Right lung (tissue), 5 donors: ENCODE results near the gene PTTG1. TPM values are rescaled to one million over a fixed set of nuclear protein-coding genes. Genes with fewer than 3 reads are reported as not detected.

Experiments
- DNase-seq, 2 donors: peaks; one replicate each; pipeline ENCODE4 v3.0.0-alpha.2; 2013
- polyA plus RNA-seq, 5 donors: library from polyadenylated mRNA; unstranded; fragments of 120-200 nt; gene quantifications; one replicate each; pipeline versions ENCODE4 v1.2.1 to v1.2.3, GENCODE V29; 2013; ENCODE audit warnings: inconsistent platforms in 1 of 5, low replicate concordance in 1 of 5; ENCODE audit not compliant: insufficient read length in 5 of 5, insufficient read depth in 1 of 5

PTTG1 gene
- polyA plus RNA-seq, 5 donors, result 40.1 to 121 (median 69.5) TPM

DNA sequence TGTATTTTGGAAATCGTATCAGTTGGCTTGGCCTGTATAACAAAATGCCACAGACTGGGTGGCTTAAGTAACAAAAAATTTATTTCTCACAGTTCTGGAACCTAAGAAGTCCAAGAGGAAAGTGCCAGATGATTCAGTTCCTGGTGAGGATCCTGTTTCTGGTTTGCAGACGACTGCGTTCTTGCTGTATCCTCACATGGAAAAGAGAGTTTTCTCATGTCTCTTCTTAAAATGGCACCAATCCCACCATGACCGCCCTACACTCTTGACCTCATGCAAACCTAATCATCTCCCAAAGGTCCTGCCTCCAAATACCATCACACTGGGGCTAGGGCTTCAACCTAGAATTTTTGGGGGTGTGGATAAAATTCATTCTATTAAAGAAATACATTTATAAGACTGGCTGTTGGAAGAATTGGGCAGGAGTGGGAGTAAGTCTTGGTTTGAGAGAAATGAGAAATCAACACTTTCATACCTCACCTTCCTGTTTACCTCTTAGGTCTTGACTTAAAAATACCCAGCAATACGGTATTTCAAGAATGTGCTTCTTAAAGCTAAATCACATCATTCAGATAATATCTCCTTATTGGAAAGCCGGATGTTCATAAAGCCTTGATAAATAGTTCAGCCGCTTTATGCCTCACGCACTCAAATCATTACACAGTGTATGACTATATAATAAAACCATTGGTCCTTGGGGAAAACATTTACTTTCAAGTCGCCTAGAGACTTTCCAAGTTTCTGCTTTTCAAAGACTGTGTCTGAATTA is 28.7 kb downstream of the PTTG1 start:
- no peak for DNase-seq

DNA sequence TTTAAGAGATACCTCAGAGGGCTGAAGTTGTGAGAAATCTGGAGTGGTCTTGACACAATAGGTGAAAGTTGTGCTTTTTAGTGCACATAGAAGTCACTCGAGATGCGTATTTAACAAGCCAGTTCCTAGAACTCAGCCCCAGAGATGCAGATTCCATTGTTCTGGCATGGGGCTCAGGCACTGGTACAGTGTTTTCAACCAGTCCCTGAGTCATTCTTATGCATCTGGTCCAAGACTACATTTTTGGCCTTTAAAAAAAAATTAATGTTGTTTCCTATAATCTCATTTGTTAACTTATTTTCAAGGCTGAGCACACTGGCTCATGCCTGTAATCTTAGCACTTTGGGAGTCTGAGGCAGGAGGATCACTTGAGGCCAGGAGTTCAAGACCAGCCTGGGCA is 29.6 kb downstream of the PTTG1 start:
- no peak for DNase-seq

DNA sequence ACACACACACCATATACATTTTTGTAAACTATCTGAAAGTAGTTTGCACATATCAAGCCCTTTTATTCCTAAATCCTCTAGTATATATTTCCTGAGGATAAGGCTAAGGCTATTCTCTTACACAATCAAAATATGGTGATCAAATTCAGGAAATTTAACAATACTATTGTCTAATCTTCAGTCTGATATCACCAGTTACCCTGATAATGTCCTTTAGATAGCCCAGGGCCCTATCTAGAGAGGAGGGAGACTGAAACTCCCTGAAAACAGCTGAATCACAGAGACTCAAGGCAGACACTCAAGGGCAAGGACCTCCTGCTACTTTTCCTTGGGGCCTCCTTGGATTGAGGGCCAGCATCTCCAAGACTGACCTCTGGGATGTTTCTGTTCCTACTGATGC is 30.4 kb downstream of the PTTG1 start:
- DNase-seq, result no peak

DNA sequence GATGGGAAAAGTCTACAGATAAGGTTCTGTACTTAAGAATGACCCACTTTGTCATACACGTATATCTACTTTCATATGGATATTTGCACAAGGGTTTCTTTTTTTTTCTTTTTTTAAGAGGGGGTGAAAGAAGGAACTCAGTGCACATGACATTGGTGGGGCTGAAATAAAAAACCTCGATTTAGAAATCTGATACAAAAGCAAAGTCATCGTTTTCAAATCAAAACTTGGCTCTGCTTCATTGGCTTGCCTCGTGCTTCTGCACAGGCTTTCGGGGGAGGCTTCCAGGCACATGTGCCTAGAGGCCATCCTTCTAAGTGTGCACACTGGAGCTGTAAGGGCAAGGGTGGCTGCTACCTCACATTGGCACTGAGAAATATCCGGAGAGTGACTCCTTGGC is 31.1 kb downstream of the PTTG1 start:
- no peak for DNase-seq

DNA sequence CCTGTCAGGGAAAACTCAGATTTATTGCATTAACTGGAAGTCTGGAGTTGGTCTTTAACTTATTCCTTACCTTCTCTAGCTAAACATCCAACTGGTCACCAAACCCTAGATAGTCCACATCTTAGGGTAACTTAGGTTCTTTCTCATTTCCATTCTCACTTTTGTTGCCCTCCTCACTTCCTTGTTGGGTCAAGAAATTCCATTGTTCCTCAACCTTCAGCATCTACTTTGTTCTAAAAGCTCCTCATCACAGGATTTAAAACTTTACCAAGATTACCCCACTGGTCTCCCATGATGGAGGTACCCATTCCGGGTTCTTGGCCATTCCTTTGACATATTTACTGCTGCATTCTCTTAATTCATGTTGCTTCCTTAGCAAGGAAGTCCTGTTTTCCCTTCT is 32.1 kb downstream of the PTTG1 start:
- no peak for DNase-seq

DNA sequence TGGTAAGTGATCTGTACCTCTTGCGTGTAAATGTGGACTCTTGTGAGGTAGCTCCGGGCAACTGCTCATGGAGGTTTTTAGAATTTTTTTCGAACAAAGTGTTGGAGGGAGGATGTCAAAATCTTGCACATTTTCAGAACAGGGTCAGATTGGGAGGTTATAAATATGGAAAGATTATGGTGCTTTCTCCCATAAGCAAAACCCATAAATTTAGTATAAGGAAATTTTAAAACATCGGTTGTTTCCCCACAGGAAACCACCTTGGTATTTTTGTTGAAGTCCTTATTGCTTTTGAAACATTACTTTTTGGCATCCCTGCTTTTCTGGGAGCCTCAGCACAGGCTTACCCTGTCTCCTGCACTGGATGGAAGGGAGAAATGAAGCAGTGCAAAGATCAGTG is 33.9 kb downstream of the PTTG1 start:
- DNase-seq, result no peak

DNA sequence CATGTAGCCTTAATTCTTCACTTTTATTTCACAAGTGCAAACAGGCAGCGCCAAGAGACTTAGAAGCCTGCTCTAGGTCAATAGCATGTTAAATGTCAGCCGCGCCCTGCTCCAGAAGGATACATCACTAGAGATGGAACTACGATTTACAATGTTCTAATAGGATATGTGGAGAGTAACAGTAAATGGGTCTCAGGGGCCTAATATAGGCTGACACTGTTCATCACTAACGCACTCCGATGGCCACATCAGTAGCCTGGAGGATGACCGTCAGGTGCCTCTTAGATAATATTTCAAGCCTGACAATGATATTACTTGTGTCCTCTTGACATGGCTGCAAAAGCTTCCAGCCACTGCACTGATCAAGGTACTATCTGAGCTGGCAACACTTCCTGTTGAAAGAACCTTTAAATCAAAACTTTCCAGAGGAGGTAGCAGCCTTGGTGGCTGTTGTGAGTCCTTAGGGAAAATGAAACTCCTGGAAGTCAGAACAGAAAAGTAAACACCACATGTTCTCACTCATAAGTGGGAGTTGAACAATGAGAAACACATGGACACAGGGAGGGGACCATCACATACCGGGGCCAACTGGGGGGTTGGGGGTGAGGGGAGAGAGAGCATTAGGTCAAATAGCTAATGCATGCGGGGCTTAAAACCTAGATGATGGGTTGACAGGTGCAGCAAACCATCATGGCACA is 35.0 kb downstream of the PTTG1 start:
- no peak for DNase-seq

DNA sequence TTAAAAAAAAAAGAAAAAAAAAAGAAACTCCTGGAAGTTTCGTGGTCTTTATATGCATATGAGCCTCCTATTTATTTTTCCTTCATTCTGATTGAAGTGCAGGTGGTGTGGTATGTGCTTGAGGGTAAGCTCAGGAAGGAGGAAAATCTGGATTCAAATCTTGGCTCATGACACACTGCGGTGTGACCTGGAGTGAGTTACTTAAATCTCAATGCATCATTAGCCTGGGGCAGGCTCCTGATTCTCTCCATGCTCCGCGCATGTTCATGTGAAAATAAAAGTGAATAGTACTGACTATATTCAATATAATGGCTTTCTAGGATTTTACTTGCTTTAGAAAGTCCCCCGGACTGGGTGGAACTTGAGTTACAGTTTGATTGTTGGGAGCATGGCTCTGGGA is 35.6 kb downstream of the PTTG1 start:
- DNase-seq, result no peak

DNA sequence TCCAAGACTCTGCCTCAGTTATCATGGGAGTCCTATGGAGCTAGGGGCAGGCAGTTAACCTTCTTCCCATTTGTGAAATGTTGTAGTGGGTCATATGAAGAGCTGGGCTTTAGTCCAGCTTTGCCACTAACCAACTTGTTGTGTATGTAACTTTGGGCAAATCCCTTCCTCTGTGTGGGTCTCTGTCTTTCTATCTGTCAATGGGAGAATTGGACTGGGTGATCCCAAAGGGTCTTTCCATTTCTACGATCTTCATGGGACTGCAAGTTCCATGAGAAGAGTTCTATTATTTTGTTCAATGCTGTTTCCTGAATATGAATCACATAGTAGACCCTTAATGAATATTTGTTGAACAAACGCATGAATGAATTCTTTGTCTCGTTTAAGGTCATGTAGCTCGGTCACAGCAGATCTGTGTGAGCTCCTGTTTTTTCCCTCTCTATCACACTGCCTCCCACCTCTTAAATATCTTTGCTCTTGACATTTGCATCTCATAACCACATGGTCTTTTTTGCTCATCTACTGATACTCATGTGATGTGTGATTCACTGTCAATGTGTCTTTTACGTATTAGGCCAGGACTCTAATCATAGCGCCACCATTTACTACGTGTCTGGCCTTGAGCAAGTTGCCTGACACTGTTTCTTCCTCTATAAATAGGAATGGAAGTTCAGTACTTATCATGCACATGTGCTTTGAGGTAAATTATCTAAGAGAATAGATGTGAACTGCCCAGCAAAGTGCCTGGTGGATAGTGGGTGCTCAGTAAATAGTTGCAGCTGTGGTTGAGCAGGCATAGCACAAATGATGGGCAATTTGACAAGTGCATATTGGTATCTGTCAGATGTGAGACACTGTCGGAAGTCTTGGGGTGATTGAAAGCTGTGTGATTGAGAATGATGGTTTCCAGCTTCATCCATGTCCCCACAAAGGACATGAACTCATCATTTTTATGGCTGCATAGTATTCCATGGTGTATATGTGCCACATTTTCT is 37.4 kb downstream of the PTTG1 start:
- no peak for DNase-seq

DNA sequence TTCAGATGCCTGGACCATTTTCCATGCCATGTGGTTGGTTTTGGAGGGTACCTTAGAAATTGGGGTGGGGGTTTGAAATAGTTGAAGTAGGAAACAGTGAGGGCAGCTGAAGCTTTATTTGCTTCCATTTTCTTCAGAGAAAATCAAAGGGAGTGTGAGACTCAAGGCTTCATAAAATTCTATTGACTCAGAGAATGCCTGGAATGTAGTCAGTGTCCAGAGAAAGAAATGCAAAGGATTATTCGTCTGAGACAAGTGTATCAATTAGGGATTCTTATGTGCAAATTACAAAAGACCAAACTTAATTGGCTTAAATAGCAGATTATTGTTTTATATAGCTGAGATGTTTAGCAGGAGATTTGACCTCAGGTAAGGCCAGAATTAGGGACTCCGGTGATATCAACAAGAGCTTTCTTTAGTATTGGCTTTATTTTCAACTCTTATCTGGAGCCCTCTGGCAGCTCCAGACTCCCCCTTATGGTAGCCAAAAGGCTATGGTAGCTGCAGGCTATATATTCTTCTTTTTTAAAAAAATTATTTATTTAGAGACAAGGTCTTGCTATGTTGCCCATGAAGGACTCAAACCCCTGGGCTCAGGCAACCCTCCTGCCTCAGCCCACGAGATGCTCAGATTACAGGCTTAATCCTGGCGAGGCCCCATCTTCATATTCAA is 38.9 kb downstream of the PTTG1 start:
- DNase-seq, result no peak

DNA sequence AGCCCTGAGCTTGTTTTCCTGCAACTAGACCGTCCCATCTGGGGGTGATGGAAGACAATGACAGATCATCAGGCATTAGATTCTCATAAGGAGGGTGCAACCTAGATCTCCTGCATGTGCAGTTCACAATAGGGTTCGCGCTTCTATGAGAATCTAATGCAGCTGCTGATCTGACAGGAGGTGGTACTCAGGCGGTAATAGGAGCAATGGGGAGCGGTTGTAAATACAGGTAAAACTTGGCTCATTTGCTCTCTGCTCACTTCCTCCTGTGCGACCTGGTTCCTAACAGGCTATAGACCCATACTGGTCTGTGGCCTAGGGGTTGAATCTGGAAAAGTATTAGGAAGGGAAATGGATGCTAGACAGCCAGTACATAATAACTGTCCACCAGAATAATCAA is 39.7 kb downstream of the PTTG1 start:
- no peak for DNase-seq

DNA sequence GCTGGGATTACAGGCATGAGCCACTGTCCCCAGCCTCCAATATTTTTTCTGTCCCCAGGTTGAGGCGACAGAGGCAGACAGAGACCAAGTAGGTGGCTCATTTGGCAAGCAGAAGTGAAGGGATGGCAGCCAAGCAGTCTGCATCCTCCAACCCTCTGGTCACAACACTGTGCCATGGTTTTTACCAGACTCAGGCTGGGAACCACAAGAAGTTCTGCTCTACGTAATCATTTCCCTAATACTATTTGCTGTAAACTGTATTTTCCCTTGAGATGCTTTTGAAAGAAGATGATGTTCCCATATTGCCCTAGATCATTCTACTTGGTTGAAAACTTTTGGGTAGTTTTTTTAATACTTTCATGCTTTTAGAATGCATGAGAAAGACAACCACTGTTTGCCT is 40.5 kb downstream of the PTTG1 start:
- DNase-seq, result no peak

DNA sequence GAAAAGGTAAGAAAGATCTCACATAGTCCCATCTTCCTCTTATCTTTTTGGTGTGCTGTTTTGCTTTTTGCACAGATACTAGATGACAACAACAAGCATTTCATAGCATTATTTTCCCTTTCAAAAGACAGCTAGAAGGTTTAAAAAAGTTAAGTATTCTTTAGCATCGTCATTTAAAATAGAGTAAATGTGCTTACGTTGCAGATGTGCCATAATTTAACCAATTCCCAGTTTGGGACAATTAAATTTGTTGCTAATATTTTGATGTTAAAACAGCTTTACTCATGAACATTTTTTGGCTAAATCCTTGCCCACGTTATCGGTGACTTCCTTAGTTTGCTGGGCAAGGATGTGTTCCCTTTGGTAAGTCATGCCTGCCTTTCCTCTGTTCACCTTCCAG is 41.6 kb downstream of the PTTG1 start:
- DNase-seq, result no peak

DNA sequence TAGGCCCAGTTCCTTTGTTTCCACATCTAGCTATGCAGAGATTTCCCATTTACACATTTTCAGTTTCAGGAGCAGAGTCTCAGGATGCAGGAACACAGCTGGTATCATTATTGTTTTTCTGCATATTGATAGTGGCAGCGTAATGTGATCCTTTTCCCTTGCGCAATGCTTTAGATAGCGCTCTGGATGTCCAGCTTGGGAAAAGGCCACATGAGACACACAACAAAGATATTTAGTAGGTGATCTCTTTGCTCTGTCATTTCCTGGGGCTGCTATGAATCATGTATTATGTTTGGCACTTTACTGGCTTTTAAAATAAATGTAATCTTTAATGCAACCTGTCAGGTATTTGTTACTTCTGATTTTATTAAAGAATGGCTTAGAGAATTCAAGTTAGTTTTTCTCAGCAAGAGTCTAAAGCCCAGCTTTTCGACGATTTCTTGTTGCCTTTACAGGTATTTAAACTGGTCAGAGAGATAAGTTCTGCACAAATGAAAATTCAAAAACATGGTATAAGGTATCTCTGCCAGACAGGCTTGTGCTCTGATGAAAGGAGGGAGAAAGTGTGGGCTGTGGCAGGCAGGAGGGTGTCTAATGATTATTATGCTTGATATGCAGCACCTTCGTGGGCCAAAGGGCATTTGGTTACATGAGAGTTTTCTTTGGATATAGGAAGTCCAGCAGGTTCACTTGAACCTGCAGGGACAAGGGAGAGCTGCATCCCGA is 42.2 kb downstream of the PTTG1 start:
- DNase-seq, result no peak

DNA sequence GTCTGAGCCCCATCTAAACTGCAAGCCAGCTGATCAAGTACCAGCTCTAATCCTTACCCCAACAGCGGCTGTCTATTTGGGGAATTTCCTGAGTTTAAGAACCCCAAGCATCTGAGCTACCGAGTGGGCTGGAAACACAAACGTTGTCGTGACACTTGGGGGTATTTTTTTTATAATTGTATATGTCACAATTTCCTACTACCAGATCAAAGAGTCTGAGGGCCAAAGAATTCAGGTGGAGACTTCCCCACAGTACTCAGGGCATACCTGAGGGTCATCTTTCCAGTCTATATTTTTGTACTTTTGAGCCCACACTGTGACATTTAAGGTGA is 42.8 kb downstream of the PTTG1 start:
- no peak for DNase-seq

DNA sequence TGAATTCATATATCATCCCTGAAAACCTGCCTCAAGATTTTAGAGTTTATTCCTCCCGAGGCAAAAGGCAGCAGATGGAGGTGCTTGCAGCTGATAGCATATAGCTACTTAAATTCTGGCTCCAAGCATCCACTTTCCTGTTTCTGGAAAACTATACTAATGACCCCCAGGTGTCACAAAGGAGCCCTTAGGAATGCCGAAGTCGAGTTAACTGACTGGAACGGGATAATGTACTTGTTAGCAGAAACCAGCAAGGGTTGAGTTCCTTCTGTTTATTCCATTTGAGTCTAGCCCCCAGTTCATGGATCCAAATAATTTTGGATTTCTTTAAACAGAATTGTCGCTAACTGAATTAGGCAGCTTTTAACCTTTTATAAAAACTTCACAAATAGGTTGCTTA is 44.5 kb downstream of the PTTG1 start:
- DNase-seq, result no peak

DNA sequence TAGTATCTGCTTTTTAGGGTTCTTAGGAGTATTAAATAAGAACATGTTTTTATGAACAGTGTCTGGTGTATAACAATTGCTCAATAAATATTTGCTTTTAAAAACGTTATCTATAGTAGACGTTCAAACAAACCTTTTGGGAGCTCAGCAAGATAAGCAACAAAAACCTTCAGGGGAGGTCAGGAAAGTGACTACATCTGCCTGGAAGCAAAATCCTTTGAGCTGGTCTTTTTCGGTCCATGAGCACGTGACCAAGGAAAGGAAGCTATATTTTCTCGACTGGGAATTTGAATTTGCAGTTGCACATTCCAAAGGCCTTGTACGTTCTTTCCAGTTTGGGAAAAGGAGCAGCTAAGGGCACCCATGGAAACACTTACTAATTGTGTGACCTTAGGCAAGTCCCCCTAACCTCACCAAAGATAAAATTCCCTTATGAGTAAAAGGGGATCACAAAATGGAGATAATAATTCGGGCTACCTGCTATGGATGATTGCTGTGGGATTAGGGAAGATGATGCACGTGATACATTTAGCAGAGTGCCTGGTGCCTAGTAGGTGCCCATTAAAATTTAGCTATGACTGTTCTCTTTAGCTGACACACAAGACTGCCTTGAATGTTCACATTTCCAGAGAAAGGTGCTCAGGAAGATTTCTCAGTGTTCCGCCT is 45.4 kb downstream of the PTTG1 start:
- no peak for DNase-seq

DNA sequence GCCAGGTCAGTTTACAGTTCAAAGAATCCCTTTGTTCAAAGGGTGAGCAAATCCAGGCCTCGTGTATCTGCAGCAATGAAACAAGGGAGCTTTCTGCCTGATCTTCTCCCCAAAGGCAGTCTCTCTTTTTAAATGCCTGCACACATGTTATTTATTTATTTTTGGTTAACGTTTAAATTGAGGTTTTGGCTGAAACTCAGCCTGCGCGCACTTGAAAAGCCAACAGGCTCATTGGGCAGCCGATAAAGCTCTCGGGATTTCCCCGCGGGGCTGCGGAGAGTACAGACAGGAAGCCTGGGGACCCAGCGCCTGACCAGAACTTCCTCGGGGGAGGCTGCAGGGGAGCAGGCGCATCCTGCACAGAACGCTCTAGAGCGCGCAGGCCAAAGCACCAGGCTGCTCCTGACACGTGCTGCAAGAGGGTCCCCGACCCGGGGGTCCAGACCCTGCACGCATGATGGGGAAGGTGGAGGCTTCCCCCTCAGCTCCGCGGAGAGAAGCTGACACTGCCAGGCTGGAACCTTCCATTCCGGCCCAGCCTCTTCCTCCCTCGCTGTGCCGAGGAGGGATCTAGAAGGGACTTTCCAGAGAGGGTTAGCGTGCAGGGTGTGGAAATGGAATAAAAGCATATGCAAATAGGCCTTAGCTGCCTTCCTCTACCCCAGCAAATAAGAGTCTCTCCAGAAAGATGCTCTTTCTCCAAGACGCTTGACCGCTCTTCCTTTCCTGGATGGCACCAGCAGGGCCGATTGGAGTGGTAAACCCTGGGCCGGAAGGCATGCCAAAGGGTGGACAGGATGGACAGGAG is 46.1 kb downstream of the PTTG1 start:
- DNase-seq, result peak; percentile 35 to 45

DNA sequence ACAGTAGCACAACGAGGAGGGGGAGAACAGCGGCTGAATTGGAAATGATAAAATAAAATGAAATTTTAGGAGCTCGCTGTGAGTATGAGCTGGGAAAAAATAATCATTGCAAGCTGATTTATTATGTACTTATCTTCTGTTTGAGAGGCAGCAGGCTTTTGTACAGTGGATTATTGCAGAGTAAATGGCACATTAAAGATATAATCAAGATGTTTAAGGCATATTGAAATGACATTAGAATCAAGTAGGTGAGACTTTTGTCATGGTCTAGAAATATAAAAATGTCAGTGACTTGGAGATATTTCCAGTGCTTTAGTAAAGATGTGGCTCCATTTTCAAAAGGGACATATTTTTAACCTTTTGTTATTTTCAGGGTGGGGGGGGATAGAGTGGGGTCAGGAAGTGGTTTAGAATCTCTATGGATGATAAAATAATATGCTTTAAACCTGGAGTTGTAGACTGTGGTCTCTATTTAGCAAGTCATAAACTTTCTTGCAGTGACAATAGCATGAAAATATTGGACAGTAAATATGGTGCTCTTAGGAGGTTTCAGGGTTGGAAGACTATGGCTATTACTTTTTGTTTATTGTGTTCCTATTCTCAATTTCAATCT is 46.8 kb downstream of the PTTG1 start:
- no peak for DNase-seq
